HCT116 (cell line): Measurements from ENCODE around the gene NUDT13. TPM values are rescaled to one million over a fixed set of nuclear protein-coding genes. Genes with fewer than 3 reads are reported as not detected.

Source experiments
- ATAC-seq: fragments of 200-7000 bp; cut with Tn5 transposase; 2 replicates; pipeline ENCODE4 v1.9.1; 2020; ENCODE audit warnings: mild to moderate bottlenecking, moderate library complexity
- BruUV-seq: library from RNA; stranded (reverse); fragments of 400-500 nt; replicated peaks from 2 replicates; lab custom pipeline; 2021; lab: Mats Ljungman, UMichigan
- CTCF ChIA-PET: fragments of 300-600 bp; sonication (Branson Sonifier 250); formaldehyde crosslinking; loops from one replicate; lab custom pipeline; 2021; ENCODE audit warnings: antibody characterized with exemption; lab: Charles Lee
- POLR2A ChIA-PET: fragments of 300-600, 350-600 bp; sonication (Branson Sonifier 250); formaldehyde crosslinking; loops from one replicate; lab custom pipeline; 2021; ENCODE audit warnings: antibody characterized with exemption; lab: Charles Lee
- RAD21 ChIA-PET, 2 experiments: fragments of 300-600 bp; sonication (Branson Sonifier 250); formaldehyde crosslinking; loops; one replicate each; lab custom pipeline; 2023; ENCODE audit warnings: low total read pairs in 2 of 2; ENCODE audit not compliant: uncharacterized antibody in 2 of 2, unreplicated experiment in 2 of 2, low non-redundant PET in 1 of 2; lab: Charles Lee
- DNase-seq: peaks from one replicate; pipeline ENCODE4 v3.0.0-alpha.2; 2010; ENCODE audit warnings: low read depth, low spot score
- H2AFZ ChIP-seq: fragments of 200-600 bp; shearing (Covaris generic), sonication (generic); 2 replicates; pipeline ENCODE4 v1.6.1; 2017; ENCODE audit warnings: low read depth, mixed run types, mixed read lengths, antibody characterized with exemption, low read length; ENCODE audit not compliant: poor library complexity, severe bottlenecking
- H3K27ac ChIP-seq: 2 replicates; pipeline ENCODE4 v1.5.1; 2012; ENCODE audit warnings: low read depth, low read length
- H3K27me3 ChIP-seq: fragments of 200-600 bp; sonication (generic); 2 replicates; pipeline ENCODE4 v1.6.1; 2016; ENCODE audit warnings: mixed run types, low read length, mixed read lengths; ENCODE audit not compliant: insufficient read depth
- H3K36me3 ChIP-seq, 2 experiments: fragments of 200-500 bp in 1 of 2; fragments of 200-600 bp in 1 of 2; sonication (Bioruptor generic) in 1 of 2; sonication (generic) in 1 of 2; 2 replicates each; pipeline versions ENCODE4 v1.5.1 to v1.6.1; 2014 to 2016; ENCODE audit warnings: low read length in 2 of 2, inconsistent platforms in 1 of 2, mixed read lengths in 1 of 2, mixed run types in 1 of 2; ENCODE audit not compliant: insufficient read depth in 2 of 2, control insufficient read depth in 1 of 2
- H3K4me1 ChIP-seq, 2 experiments: fragments of 200-600 bp in 1 of 2; sonication (generic) in 1 of 2; 2 replicates each; pipeline versions ENCODE4 v1.5.1 to v1.6.1; 2012 to 2017; ENCODE audit warnings: low read length in 2 of 2, inconsistent platforms in 1 of 2, mild to moderate bottlenecking in 1 of 2, mixed read lengths in 1 of 2, mixed run types in 1 of 2, moderate library complexity in 1 of 2; ENCODE audit not compliant: insufficient read depth in 2 of 2, control insufficient read depth in 1 of 2
- H3K4me2 ChIP-seq: fragments of 200-600 bp; sonication (generic); 2 replicates; pipeline ENCODE4 v1.6.1; 2017; ENCODE audit warnings: mixed run types, low read length, mixed read lengths
- H3K4me3 ChIP-seq, 2 experiments: fragments of 200-600 bp in 1 of 2; sonication (generic) in 1 of 2; replicated peaks in 1 of 2; 2 replicates each; pipeline ENCODE4 v1.5.1; 2011 to 2016; ENCODE audit warnings: low read length in 2 of 2, control low read depth in 1 of 2, low read depth in 1 of 2, mild to moderate bottlenecking in 1 of 2, mixed read lengths in 1 of 2, mixed run types in 1 of 2
- H3K79me2 ChIP-seq: fragments of 200-600 bp; sonication (generic); 2 replicates; pipeline ENCODE4 v1.6.1; 2017; ENCODE audit warnings: mild to moderate bottlenecking, mixed run types, low read length, moderate library complexity, mixed read lengths; ENCODE audit not compliant: insufficient read depth
- H3K9ac ChIP-seq: fragments of 200-600 bp; sonication (generic); 2 replicates; pipeline ENCODE4 v1.6.1; 2016; ENCODE audit warnings: low read length, mixed read lengths
- H3K9me2 ChIP-seq: fragments of 200-600 bp; sonication (generic), shearing (Covaris generic); 2 replicates; pipeline ENCODE4 v1.6.1; 2017; ENCODE audit warnings: mixed run types, mild to moderate bottlenecking, moderate library complexity; ENCODE audit not compliant: insufficient read depth
- H3K9me3 ChIP-seq, 2 experiments: fragments of 200-500 bp in 1 of 2; fragments of 200-600 bp in 1 of 2; sonication (Bioruptor generic) in 1 of 2; sonication (generic) in 1 of 2; 2 replicates each; pipeline ENCODE4 v1.6.1; 2014 to 2017; ENCODE audit warnings: low read length in 2 of 2, mixed read lengths in 2 of 2, inconsistent platforms in 1 of 2, low read depth in 1 of 2, mild to moderate bottlenecking in 1 of 2, mixed run types in 1 of 2, moderate library complexity in 1 of 2; ENCODE audit not compliant: control insufficient read depth in 1 of 2, insufficient read depth in 1 of 2
- H4K20me1 ChIP-seq: fragments of 200-600 bp; sonication (generic), shearing (Covaris generic); 2 replicates; pipeline ENCODE4 v1.6.1; 2017; ENCODE audit warnings: mixed run types, mild to moderate bottlenecking, moderate library complexity; ENCODE audit not compliant: insufficient read depth
- CTCF ChIP-seq, 3 experiments: fragments of 200-600 bp in 1 of 3; sonication (generic) in 1 of 3; IDR thresholded peaks in 2 of 3; conservative IDR thresholded peaks in 1 of 3; 2 replicates each; pipeline ENCODE4 v1.5.1; 2012 to 2017; ENCODE audit warnings: low read depth in 2 of 3, low read length in 2 of 3, antibody characterized with exemption in 1 of 3, borderline replicate concordance in 1 of 3, control low read depth in 1 of 3, mild to moderate bottlenecking in 1 of 3, mixed read lengths in 1 of 3, mixed run types in 1 of 3, moderate library complexity in 1 of 3; ENCODE audit not compliant: insufficient read depth in 1 of 3
- FOSL1 ChIP-seq: IDR thresholded peaks from 2 replicates; pipeline ENCODE4 v1.6.1; 2012; ENCODE audit warnings: low read depth
- JUND ChIP-seq: IDR thresholded peaks from 2 replicates; pipeline ENCODE4 v1.6.1; 2012
- POLR2A ChIP-seq: IDR thresholded peaks from 2 replicates; pipeline ENCODE4 v1.7.0; 2011; ENCODE audit warnings: borderline replicate concordance; ENCODE audit not compliant: insufficient read depth, insufficient read length; ENCODE audit errors: extremely low read depth
- POLR2AphosphoS5 ChIP-seq: IDR thresholded peaks from 2 replicates; pipeline ENCODE4 v1.6.1; 2011; ENCODE audit warnings: mild to moderate bottlenecking, low read depth, low read length, moderate library complexity
- SP1 ChIP-seq: IDR thresholded peaks from 2 replicates; pipeline ENCODE4 v1.6.1; 2012; ENCODE audit warnings: low read depth
- SRF ChIP-seq: IDR thresholded peaks from 2 replicates; pipeline ENCODE4 v1.6.1; 2012; ENCODE audit warnings: low read depth
- ZBTB33 ChIP-seq: IDR thresholded peaks from 2 replicates; pipeline ENCODE4 v1.6.1; 2011; ENCODE audit warnings: mild to moderate bottlenecking, low read length, moderate library complexity; ENCODE audit not compliant: insufficient replicate concordance; ENCODE audit errors: extremely low read depth
- ZFX ChIP-seq: fragments of 450-650 bp; IDR thresholded peaks from 2 replicates; pipeline ENCODE4 v1.6.1; 2017
- intact Hi-C: fragments of 100-400 bp; cut with micrococcal nuclease; formaldehyde crosslinking; loops from 2 replicates; pipeline ENCODE4 v1.10.0; 2022
- total RNA-seq: library from RNA; stranded (reverse); gene quantifications from one replicate; pipeline ENCODE4 v1.2.1, GENCODE V29; 2021; ENCODE audit not compliant: unreplicated experiment
- TF ChIP-seq, protein P1 (sequence below): IDR thresholded peaks from 2 replicates; pipeline ENCODE4 v1.6.1; 2012

The NUDT13 gene
- total RNA-seq, 1 experiment from 2014 or later: 1.2 TPM

GRCh38 chr10:73084209-73084608 lies 26.0 kb upstream of the NUDT13 start (continued):
- TF ChIP-seq ZBTB33: no peak

GRCh38 chr10:73086816-73087215 lies 23.4 kb upstream of the NUDT13 start:
- Histone ChIP-seq H3K9ac (no peak overlapping the region), H3K9me3 (no peaks in the 10 kb centered on the region), H3K79me2 (peaks cover 93% of the 10 kb centered on the region), H4K20me1 (peaks cover 4% of the 10 kb centered on the region; the same call in 1 of the 2 replicates), H2AFZ (no peak overlapping the region), H3K27me3 (no peaks in the 10 kb centered on the region), H3K27ac (no peak overlapping the region), H3K4me1 (no peaks in the 10 kb centered on the region), H3K36me3 (no peaks in the 10 kb centered on the region)
- ATAC-seq: no peak
- CTCF ChIA-PET: interaction anchor here (1.1 kb wide), 1 partner anchor 26 kb away, joined by 4 read pairs; no protein-coding TSS in a partner anchor
- intact Hi-C loops: no loop called here
- TF ChIP-seq SP1 (no peak), FOSL1 (no peak), POLR2A (no peak), CTCF (IDR thresholded peaks at IDR 0.05 in 2 of 3, conservative IDR thresholded peaks at IDR 0.05 in 1 of 3; ENCODE audit: borderline replicate concordance in 1 of 3, insufficient read depth in 1 of 3, low read depth in 2 of 3, low read length in 2 of 3) (no peak), JUND (no peak), SRF (no peak), ZFX (no peak), POLR2AphosphoS5 (no peak)
- TF ChIP-seq, protein P1, sequence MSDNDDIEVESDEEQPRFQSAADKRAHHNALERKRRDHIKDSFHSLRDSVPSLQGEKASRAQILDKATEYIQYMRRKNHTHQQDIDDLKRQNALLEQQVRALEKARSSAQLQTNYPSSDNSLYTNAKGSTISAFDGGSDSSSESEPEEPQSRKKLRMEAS: no peak
- TF ChIP-seq, all 23 proteins: peak for 0
- BruUV-seq: no TSS peak
- RAD21 ChIA-PET: no interaction called here
- H3K4me2 ChIP-seq: no peak overlapping the region
- H3K9me2 ChIP-seq: no peaks in the 10 kb centered on the region
- DNase-seq: no peak
- no peak overlapping the region for H3K4me3 ChIP-seq
- POLR2A ChIA-PET: no interaction called here
